K562 (cell line): ENCODE results near the gene BBC3. TPM values are rescaled to one million over a fixed set of nuclear protein-coding genes. Genes with fewer than 3 reads are reported as not detected.

Experiments used
- BHLHE40 ChIP-seq: IDR thresholded peaks from 2 replicates; pipeline ENCODE4 v1.6.1; 2011; ENCODE audit warnings: low read length, improper control_type of control experiment
- BRCA1 ChIP-seq, 2 experiments: fragments of 450-650 bp in 1 of 2; sonication (generic) in 1 of 2; formaldehyde crosslinking in 1 of 2; IDR thresholded peaks; 2 replicates each; pipeline versions ENCODE4 v1.5.0 to v1.6.1; 2017 to 2020; ENCODE audit warnings: mild to moderate bottlenecking in 1 of 2, missing genetic modification reagents in 1 of 2
- CBX5 ChIP-seq: IDR thresholded peaks from 2 replicates; pipeline ENCODE4 v1.6.1; 2014; ENCODE audit warnings: low read depth, borderline replicate concordance
- CCNT2 ChIP-seq: IDR thresholded peaks from 2 replicates; pipeline ENCODE4 v1.6.1; 2011; ENCODE audit warnings: borderline replicate concordance, low read depth, mild to moderate bottlenecking, moderate library complexity, mixed read lengths, low read length; ENCODE audit not compliant: insufficient read length; ENCODE audit errors: extremely low read depth
- CREM ChIP-seq: IDR thresholded peaks from 2 replicates; pipeline ENCODE4 v1.6.1; 2014; ENCODE audit warnings: antibody characterized with exemption, low read depth
- ERF ChIP-seq: fragments of 450-650 bp; formaldehyde crosslinking; IDR thresholded peaks from 2 replicates; pipeline ENCODE4 v1.4.0; 2020; ENCODE audit warnings: mild to moderate bottlenecking, mixed read lengths
- FOXO4 ChIP-seq: fragments of 450-650 bp; formaldehyde crosslinking; IDR thresholded peaks from 2 replicates; pipeline ENCODE4 v1.4.0; 2020; ENCODE audit warnings: mild to moderate bottlenecking, moderate library complexity
- GATAD2B ChIP-seq: fragments of 450-650 bp; IDR thresholded peaks from 2 replicates; pipeline ENCODE4 v1.6.1; 2017; ENCODE audit warnings: mild to moderate bottlenecking, borderline replicate concordance
- HDAC1 ChIP-seq, 2 experiments: fragments of 450-650 bp; IDR thresholded peaks; 2 replicates each; pipeline ENCODE4 v1.6.1; 2016 to 2017; ENCODE audit warnings: inconsistent platforms in 1 of 2, mild to moderate bottlenecking in 1 of 2, moderate library complexity in 1 of 2
- KAT2B ChIP-seq: IDR thresholded peaks from one replicate; pipeline ENCODE4 v1.6.1; 2012; ENCODE audit warnings: low read depth, mild to moderate bottlenecking, control low read depth, inconsistent platforms, low read length, moderate library complexity
- MLLT1 ChIP-seq, 2 experiments: fragments of 450-650 bp; IDR thresholded peaks; 2 replicates each; pipeline ENCODE4 v1.6.1; 2016
- PML ChIP-seq: IDR thresholded peaks from 2 replicates; pipeline ENCODE4 v1.6.1; 2012; ENCODE audit warnings: low read length, inconsistent platforms
- SAFB2 ChIP-seq: fragments of 200-400 bp; formaldehyde crosslinking; IDR thresholded peaks from 2 replicates; pipeline ENCODE4 v1.6.1; 2018; ENCODE audit warnings: borderline replicate concordance, low read length, low read depth, moderate library complexity; ENCODE audit not compliant: severe bottlenecking
- SAP30 ChIP-seq: fragments of 200-600 bp; sonication (generic); IDR thresholded peaks from 2 replicates; pipeline ENCODE4 v1.6.1; 2012; ENCODE audit warnings: borderline replicate concordance, low read depth, mild to moderate bottlenecking, moderate library complexity, low read length, control low read depth, inconsistent platforms; ENCODE audit not compliant: insufficient read depth, poor library complexity, severe bottlenecking
- SRSF3 ChIP-seq: fragments of 200-400 bp; formaldehyde crosslinking; IDR thresholded peaks from 2 replicates; pipeline ENCODE4 v1.6.1; 2016; ENCODE audit warnings: mild to moderate bottlenecking, low read length, moderate library complexity; ENCODE audit not compliant: insufficient read depth
- TEAD1 ChIP-seq, 2 experiments: fragments of 450-650 bp in 1 of 2; sonication (generic) in 1 of 2; formaldehyde crosslinking; IDR thresholded peaks; 2 replicates each; pipeline versions ENCODE4 v1.4.0 to v1.8.0; 2020 to 2022; ENCODE audit warnings: mild to moderate bottlenecking in 2 of 2, missing genetic modification reagents in 1 of 2
- ZBTB26 ChIP-seq: fragments of 450-650 bp; formaldehyde crosslinking; IDR thresholded peaks from 2 replicates; pipeline ENCODE4 v1.4.0; 2022; ENCODE audit warnings: missing genetic modification characterization
- ZBTB7A ChIP-seq: IDR thresholded peaks from 2 replicates; pipeline ENCODE4 v1.6.1; 2011; ENCODE audit warnings: low read depth, mild to moderate bottlenecking, low read length, moderate library complexity, borderline replicate concordance; ENCODE audit not compliant: control insufficient read depth
- ZKSCAN3 ChIP-seq: fragments of 250-450 bp; sonication (Bioruptor Pico); IDR thresholded peaks from 2 replicates; pipeline ENCODE4 v1.4.0; 2020
- ZNF384 ChIP-seq: IDR thresholded peaks from 2 replicates; pipeline ENCODE4 v1.6.1; 2012; ENCODE audit warnings: low read depth, low read length, improper control_type of control experiment
- ZNF395 ChIP-seq: fragments of 200-800 bp; sonication (Bioruptor generic); IDR thresholded peaks from 2 replicates; pipeline ENCODE4 v1.6.1; 2017; ENCODE audit warnings: missing genetic modification characterization, missing compliant biosample characterization
- ZNF41 ChIP-seq: fragments of 250-450 bp; sonication (Bioruptor Pico); conservative IDR thresholded peaks from 2 replicates; pipeline ENCODE4 v1.4.0; 2020; ENCODE audit warnings: mild to moderate bottlenecking
- polyA plus RNA-seq, 8 experiments: library from polyadenylated mRNA; depleted of rRNA in 4 of 8; stranded (reverse) in 5 of 8; unstranded in 3 of 8; fragments of >200 nt; fragmentation: Nextera tagmentation in 2 of 8; fragmentation: Illumina TruSeq in 1 of 8; extraction: Ambion mirVana in 2 of 8; extraction: Trizol in 1 of 8; gene quantifications; 2 replicates each; pipeline versions ENCODE4 v1.2.1 to v1.2.3, GENCODE V29; 2011 to 2014; ENCODE audit warnings: inconsistent platforms in 1 of 8, missing spikeins in 1 of 8
- total RNA-seq, 7 experiments: library from RNA; depleted of rRNA in 6 of 7; stranded (reverse); fragments of >200 nt in 6 of 7; fragmentation: Illumina TruSeq in 2 of 7; extraction: Trizol in 2 of 7; gene quantifications; 2 replicates each; pipeline versions ENCODE4 v1.2.1 to v1.2.3, GENCODE V29; 2011 to 2021; ENCODE audit warnings: low replicate concordance in 1 of 7

BBC3 gene
- total and polyA plus RNA-seq, 9 of the 15 experiments (the other 6 are each of a cell fraction or from before 2014, with no cell fraction given) = 0.15 to 30.7 (median 4.8) TPM

GRCh38 chr19:47274071-47274890, 43.3 kb upstream of the BBC3 start, which contains the start of gene INAFM1 (continued):
- peak; percentile 86 for TF ChIP-seq ZBTB26 (CRISPR knock-in tag)
- TF ChIP-seq CCNT2 = peak; percentile 64
- no peak for TF ChIP-seq SAFB2
- no peak for TF ChIP-seq ZKSCAN3 (CRISPR knock-in tag)
- TF ChIP-seq KAT2B = no peak
- TF ChIP-seq BRCA1 (IDR thresholded peaks at IDR 0.05) = no peak
- TF ChIP-seq BRCA1 (CRISPR knock-in tag; IDR thresholded peaks at IDR 0.05) = no peak
- TF ChIP-seq BHLHE40 = no peak
- TF ChIP-seq SRSF3 = no peak
- TF ChIP-seq MLLT1 (IDR thresholded peaks at IDR 0.05) = peak in 1 of 2 experiments; percentile 28; a peak in 1 of 4 replicates
- TF ChIP-seq ZNF384 = no peak
- no peak for TF ChIP-seq ZNF41 (CRISPR knock-in tag)
- TF ChIP-seq PML = peak; percentile 59; the same call in 1 of the 2 replicates
- 0 out of 2 replicates have a peak, but pooled peaks have one; percentile 37 for TF ChIP-seq ZNF395 (CRISPR knock-in tag)
- peak; percentile 86 for TF ChIP-seq ERF (CRISPR knock-in tag)
- TF ChIP-seq CBX5 = no peak
- peak in 1 of 2 experiments; percentile 92; a peak in 2 of 4 replicates for TF ChIP-seq HDAC1 (IDR thresholded peaks at IDR 0.05)
- TF ChIP-seq FOXO4 = peak; percentile 83; the same call in 1 of the 2 replicates
- TF ChIP-seq TEAD1 (CRISPR knock-in tag; IDR thresholded peaks at IDR 0.05) = peak in 1 of 2 experiments; percentile 45; a peak in 1 of 4 replicates
- TF ChIP-seq GATAD2B = no peak
- peak; percentile 91 for TF ChIP-seq ZBTB7A
- TF ChIP-seq CREM = peak; percentile 30; the same call in 1 of the 2 replicates
- peak; percentile 40 for TF ChIP-seq SAP30
